Retinal pigment epithelial cell (primary cell): ENCODE measurements around the gene ANKFY1.

ENCODE experiments used
- DNase-seq: peaks from one replicate; pipeline ENCODE4 v3.0.0-alpha.2; 2010; ENCODE audit warnings: low read depth
- H3K4me3 ChIP-seq: 2 replicates; pipeline ENCODE4 v1.5.1; 2011; ENCODE audit warnings: mild to moderate bottlenecking, low read length, control low read depth, moderate library complexity
- TF ChIP-seq, protein P1 (sequence below): conservative IDR thresholded peaks from 2 replicates; pipeline ENCODE4 v1.5.1; 2011; ENCODE audit warnings: low read depth, low read length, control low read depth, inconsistent platforms

Gene ANKFY1

DNA sequence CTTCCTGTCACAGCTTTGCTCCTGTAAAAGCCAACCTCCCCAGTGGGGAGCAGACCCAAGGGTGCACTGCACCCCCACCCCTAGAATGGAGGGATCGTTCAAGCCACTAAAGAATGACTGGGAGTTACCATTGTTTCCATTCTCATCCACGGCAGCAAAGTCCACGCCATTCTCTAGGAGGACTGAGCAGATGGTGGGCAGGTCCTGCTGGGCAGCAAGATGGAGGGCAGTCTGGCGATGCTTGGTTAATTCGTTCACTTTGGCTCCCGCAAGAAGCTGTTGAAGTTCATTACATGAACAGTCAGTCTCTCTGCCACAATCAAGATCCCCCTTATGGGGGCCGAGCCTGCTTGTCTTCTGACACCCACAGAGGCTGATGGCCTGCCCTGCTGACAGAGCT, 90.0 kb downstream of the ANKFY1 start:
- TF ChIP-seq, protein P1, sequence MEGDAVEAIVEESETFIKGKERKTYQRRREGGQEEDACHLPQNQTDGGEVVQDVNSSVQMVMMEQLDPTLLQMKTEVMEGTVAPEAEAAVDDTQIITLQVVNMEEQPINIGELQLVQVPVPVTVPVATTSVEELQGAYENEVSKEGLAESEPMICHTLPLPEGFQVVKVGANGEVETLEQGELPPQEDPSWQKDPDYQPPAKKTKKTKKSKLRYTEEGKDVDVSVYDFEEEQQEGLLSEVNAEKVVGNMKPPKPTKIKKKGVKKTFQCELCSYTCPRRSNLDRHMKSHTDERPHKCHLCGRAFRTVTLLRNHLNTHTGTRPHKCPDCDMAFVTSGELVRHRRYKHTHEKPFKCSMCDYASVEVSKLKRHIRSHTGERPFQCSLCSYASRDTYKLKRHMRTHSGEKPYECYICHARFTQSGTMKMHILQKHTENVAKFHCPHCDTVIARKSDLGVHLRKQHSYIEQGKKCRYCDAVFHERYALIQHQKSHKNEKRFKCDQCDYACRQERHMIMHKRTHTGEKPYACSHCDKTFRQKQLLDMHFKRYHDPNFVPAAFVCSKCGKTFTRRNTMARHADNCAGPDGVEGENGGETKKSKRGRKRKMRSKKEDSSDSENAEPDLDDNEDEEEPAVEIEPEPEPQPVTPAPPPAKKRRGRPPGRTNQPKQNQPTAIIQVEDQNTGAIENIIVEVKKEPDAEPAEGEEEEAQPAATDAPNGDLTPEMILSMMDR = no peak
- no peak overlapping the region for H3K4me3 ChIP-seq
- no peak for DNase-seq

DNA sequence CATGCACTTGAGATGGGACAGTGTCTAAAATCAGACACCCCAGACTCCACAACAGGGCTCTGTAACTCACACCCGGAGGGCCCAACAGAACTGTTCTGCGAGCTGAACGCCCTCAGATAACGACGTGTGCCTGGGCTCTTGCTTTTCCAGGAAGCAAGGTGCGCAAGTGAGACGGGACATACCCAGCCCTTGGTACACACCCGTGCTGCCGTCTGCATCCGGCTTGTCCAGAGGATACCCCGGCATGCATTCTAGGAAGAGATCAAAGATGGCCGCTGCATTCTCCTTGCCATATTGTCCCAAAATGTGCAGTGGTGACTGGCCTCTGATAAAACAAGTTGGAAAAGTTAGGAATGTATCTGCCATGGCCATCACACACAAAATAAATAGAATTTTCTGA, 91.4 kb downstream of the ANKFY1 start:
- no peak for DNase-seq
- H3K4me3 ChIP-seq = no peak overlapping the region
- TF ChIP-seq, protein P1 = no peak

DNA sequence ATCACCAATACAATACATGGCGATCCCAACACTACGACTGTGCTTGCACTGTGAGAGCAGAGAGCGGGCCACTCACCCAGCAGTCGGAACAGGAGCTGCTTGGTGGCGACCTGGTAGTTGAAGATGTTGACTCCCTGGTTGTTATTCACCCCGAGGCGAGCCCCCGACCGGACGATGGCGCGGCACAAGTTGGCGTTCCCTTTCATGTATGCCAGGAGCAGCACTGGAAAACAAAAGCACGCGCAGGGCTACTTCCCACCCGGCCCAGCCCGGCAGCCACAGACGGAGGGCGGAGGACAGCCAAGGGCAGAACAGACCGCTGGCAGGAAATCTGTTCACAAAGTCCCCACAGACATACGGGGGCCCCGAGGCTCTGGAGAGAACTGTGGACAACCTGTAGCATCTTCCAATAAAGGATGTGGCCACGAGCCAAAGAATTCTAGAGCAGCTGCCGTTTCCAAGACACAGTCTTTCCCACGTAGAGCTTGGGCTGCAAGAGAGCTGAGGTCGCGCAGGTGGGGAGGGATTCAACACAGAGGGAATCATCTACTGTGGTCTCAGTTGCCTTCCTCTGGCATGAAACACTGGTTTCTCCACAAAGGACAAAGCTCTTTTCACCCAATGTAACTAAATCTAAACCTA, 93.0 kb downstream of the ANKFY1 start:
- DNase-seq = no peak
- H3K4me3 ChIP-seq = no peak overlapping the region
- TF ChIP-seq, protein P1 = no peak

DNA sequence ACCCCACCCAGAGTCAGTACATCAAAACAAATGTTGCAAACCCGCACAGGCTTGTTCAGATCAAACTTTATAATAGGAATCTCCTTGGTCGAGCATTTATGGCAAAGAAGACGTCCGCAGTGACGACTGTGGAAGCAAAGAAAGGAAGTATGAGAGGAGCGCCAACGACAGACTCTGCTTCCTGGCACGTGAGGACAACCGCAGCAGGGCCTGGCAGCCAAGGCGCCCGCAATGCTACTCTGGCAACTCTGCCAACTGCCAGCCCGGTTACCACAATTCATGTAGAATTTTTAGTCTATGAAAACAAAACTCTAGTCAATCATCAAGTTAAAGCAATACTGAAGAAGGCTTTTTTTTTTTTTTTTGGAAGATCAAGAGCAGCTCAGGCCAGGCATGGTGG, 96.0 kb downstream of the ANKFY1 start:
- H3K4me3 ChIP-seq = no peak overlapping the region
- no peak for DNase-seq
- TF ChIP-seq, protein P1 = no peak

DNA sequence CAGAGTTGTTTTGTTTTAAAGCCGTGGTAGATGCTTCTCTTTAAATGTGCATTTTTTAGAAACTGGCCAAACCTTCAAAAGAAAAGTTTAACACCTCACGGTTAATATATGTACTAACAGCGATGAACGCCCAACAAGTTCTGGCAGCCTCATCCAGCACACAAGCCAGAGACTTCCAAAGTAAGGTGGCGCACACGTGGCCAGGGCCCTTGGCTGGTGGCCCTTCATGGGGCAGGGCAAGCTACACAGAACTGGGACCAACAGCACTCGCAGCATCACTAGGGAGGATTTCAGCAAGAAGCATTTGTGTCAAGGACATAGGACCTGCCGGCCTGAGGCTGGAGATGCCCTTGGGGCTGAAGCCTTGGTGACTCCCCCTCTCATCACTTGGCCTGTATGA, 97.4 kb downstream of the ANKFY1 start:
- TF ChIP-seq, protein P1 = no peak
- H3K4me3 ChIP-seq = no peak overlapping the region
- DNase-seq = no peak

DNA sequence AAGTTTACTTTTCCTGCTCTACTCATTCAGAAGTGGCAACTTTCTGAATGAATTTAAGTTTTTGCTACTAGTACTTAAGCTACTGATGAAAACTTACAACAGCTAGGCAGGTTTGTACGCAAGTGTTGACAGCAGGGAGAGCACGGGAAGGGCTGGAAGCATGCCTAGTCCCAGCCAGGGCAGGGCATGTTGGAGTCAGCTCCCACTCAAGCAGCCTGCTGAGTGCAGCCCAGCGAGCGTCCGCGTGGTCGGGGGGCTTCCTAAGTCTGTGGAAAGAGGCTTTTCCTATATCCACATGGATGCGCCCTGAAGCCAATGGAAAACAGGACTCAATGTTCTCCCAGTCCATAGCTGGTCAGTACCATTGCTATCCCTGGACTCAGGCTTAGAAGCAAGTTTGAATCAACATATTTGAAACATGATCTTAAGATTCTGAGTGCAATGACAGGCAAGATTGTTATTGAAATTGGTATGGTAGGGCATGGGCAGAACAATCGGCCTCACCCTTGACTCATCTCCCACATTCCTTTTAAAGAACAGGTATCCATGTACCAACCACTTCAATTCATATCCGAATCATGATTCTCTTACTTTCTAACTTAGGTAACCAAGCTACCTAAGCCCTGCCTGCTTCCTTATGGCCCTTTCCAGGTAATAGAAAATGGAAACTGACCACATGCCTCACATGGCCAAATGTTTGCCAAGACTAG, 98.3 kb downstream of the ANKFY1 start:
- TF ChIP-seq, protein P1 = no peak
- no peak for DNase-seq
- H3K4me3 ChIP-seq = no peak overlapping the region

DNA sequence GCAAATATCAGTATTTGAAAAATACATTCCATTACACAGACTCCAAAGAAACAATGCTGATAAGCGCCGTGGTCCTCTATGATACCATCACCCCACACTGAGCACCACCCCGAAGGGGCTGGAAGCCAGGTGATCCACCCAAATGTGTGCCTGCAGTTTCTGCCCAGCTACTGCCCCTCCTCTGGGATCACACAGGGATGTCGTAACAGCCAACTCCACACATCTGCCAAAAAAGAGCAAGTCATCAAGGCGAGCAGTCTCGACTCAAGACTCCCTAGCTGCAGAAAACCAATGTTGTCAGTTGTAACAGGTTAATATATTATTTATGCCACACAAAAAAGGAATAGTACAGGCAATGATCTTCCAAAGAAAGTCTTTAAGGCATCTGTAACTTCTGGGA, 99.8 kb downstream of the ANKFY1 start:
- no peak for DNase-seq
- TF ChIP-seq, protein P1 = no peak
- no peak overlapping the region for H3K4me3 ChIP-seq
